ENCODE data around the gene PRKG1.

- TF ChIP-seq CTCF (IDR thresholded peaks at IDR 0.05; ENCODE audit: borderline replicate concordance, extremely low read depth, low read length, poor library complexity, severe bottlenecking) = no peak
- TF ChIP-seq EZH2 (IDR thresholded peaks at IDR 0.05; ENCODE audit: borderline replicate concordance, low read depth, low read length, severe bottlenecking) = no peak
Measured at GRCh38 chr10:51204701-51205100, 130.4 kb downstream of the PRKG1 start.
